HL-60 (cell line): ENCODE measurements around the gene HOXB7.

Experiments
- DNase-seq, 2 experiments: peaks; one replicate each; pipeline ENCODE4 v3.0.0-alpha.2; 2010 to 2020; ENCODE audit warnings: low read depth in 1 of 2, low spot score in 1 of 2
- H3K27ac ChIP-seq: fragments of 250-450 bp; sonication (Bioruptor Pico); replicated peaks from 2 replicates; pipeline ENCODE4 v1.5.1; 2020; ENCODE audit warnings: mild to moderate bottlenecking, moderate library complexity
- H3K27me3 ChIP-seq: fragments of 250-450 bp; sonication (Bioruptor Pico); 2 replicates; pipeline ENCODE4 v1.5.1; 2021; ENCODE audit warnings: mild to moderate bottlenecking, moderate library complexity; ENCODE audit not compliant: insufficient read depth, poor library complexity, severe bottlenecking
- H3K4me3 ChIP-seq: replicated peaks from 2 replicates; pipeline ENCODE4 v1.5.1; 2011; ENCODE audit warnings: mild to moderate bottlenecking, control low read depth, low read length; ENCODE audit not compliant: insufficient read depth
- CTCF ChIP-seq: IDR thresholded peaks from one replicate; pipeline ENCODE4 v1.5.1; 2011; ENCODE audit warnings: low read length, control low read depth, inconsistent platforms; ENCODE audit not compliant: insufficient read depth
- GABPA ChIP-seq: IDR thresholded peaks from 2 replicates; pipeline ENCODE4 v1.6.1; 2012; ENCODE audit warnings: low read depth
- POLR2AphosphoS5 ChIP-seq: IDR thresholded peaks from 2 replicates; pipeline ENCODE4 v1.6.1; 2012; ENCODE audit warnings: low read depth
- REST ChIP-seq: IDR thresholded peaks from 2 replicates; pipeline ENCODE4 v1.6.1; 2012; ENCODE audit warnings: low read depth; ENCODE audit not compliant: insufficient replicate concordance
- SPI1 ChIP-seq: IDR thresholded peaks from 2 replicates; pipeline ENCODE4 v1.6.1; 2012; ENCODE audit warnings: low read depth, mild to moderate bottlenecking, borderline replicate concordance

The HOXB7 gene

DNA sequence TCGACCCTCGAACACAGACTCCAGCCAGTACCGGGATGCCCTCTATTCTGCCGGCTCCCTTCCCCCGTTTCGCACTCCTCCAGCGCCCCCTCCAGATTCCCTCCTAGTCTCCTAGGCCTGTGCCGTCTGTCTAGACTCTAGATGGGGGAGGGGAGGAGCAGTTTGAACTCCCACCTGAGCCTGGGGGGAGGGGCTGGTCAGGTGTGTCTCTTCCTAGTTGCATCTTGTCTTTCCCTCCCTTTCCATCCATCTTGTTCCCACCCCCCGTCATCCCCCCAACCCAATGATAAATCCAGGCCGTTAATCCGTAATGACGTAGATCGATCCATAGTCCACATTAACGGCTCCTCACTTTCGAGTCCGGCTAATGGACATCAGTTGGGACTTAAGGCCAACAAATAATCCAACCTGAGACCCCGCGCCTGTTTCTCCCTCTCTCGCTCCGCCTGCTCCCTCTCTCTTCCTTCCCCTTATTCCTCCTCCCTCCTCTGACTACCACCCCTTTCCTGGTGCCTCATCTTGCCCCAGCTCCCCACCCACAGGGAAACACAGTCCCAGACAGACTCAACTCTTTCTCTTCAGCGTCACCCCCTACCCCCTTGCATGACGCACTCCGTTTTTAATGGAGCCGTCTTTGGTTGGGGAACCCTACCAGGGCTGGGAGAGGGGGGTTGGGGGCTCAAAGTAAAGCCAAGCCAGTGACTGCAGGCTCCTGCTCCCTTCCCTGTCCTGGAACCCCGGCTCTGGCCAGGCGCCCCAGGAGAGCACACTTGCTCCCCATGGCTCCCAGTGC is 13.9 kb downstream of the HOXB7 start:
- H3K4me3 ChIP-seq, result no peak overlapping the region
- no peak for DNase-seq
- TF ChIP-seq REST, result no peak
- TF ChIP-seq GABPA, result no peak
- TF ChIP-seq SPI1, result no peak
- TF ChIP-seq CTCF, result no peak
- TF ChIP-seq POLR2AphosphoS5, result no peak
- H3K27me3 ChIP-seq, result peaks cover 83% of the 10 kb centered on the region
- no peak overlapping the region for H3K27ac ChIP-seq

DNA sequence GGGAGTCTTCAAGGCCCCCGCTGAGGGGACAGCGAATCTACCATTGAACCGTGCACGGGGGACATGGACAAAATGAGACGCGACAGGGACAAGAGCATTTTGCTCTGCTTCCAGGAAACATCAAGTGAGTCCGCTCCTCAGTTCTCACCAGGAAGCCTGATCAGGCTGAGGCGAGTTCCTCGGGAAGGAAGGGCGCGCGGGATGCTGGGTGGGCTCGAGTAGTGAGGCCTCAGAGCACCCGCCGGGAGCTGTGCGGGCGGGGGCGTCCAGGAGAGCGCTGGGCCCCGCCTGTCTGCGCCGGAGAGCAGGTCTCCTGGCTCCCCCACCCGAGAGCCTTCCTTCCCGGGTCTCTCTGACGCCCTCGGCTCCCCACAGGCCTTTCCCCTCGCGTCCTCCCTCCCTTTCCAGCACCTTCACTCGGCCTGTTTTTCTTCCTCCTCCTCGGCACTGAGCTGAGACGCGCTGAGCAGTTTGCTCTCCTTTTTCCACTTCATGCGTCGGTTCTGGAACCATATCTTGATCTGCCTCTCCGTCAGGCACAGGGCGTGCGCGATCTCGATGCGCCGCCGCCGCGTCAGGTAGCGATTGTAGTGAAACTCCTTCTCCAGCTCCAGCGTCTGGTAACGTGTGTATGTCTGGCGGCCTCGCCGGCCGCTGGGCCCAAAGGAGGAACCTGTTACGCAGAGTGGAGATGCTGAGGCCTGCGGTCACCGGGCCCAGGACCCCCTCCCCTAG is 14.7 kb downstream of the HOXB7 start:
- H3K4me3 ChIP-seq, result no peak overlapping the region
- TF ChIP-seq SPI1 (no peak), CTCF (no peak), GABPA (no peak), POLR2AphosphoS5 (no peak), REST (no peak)
- no peak for DNase-seq

DNA sequence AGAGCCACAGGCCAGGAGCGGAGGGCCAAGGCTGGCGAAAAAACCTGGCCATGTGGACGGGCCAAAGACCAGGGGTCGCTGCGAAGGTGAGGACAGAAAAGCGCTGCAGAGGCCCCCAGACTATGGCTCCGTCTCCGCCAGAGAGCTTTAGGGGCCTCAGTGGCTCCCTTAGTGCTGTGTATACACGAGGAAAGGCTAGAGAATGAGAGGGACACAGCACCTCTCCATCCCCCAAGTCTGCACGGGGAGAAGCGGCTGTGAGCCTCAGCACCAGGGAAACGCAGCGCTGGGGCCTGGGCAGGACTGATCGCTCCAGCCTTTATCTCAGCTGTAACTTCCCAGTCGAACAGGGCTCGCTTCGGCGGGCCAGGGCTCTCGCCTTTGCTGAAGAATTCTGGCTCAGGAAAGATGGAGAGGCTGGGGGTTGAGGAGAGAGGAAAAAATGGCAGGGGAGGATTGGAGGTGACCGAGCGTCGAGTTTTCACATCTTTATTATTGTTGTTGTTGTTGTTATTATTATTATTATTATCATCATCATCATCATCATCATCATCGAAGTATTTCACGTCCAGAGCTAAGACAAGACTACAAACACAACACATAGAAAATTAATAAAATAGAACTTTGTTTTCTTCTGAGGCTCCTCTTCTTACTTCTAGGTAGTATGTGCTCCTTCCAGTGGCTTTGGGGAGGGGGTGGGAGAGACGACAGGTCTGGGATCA is 15.4 kb downstream of the HOXB7 start:
- DNase-seq, result no peak
- TF ChIP-seq CTCF (no peak), POLR2AphosphoS5 (no peak), SPI1 (no peak), GABPA (no peak), REST (no peak)
- Histone ChIP-seq H3K27ac (no peak overlapping the region), H3K4me3 (no peak overlapping the region), H3K27me3 (peaks cover 78% of the 10 kb centered on the region)

More for the DNA sequence above, 14.7 kb downstream of the HOXB7 start:
- peaks cover 82% of the 10 kb centered on the region for H3K27me3 ChIP-seq
- H3K27ac ChIP-seq, result no peak overlapping the region
